NK-92 (cell line): ENCODE results near the gene USP38.
"Not testable (repeated sequence)": the region's sequence is repeated elsewhere in the genome, so short reads cannot be mapped to it uniquely, and the experiment has no call there.

Experiments
- DNase-seq: peaks from one replicate; lab custom pipeline; 2025; ENCODE audit not compliant: unreplicated experiment; lab: John Stamatoyannopoulos, UW

USP38 gene

GRCh38 chr4:143262838-143263237 is 78.1 kb downstream of the USP38 start:
- DNase-seq = no peak

- DNase-seq = not testable (repeated sequence)
Observed at GRCh38 chr4:143267690-143268089, 83.0 kb downstream of the USP38 start.

DNA sequence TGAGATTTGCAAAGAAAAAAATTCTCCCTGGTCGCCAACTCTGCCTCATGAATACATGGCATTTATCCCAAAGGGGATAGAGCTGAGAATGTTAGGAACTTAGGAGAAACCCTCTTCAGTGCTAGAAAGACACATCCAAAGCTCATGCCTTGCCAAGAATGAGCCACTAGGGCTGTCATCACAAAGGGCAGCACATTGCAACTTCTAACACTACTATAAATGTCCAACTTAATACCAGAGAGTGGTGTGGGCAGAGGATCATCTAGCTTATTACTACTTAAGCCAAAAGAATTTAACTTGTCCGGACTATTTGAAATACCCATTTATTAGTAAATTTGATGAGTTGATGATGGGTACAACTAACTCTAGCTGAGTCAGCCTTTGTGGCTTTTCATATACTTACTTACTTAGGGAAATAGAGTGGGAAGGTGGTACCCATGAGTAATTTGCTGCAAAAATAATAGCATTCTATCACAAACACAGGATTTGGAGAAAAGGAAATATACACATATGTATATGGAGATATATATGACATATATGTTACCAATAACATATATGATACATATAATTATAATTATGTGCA is 85.6 kb downstream of the USP38 start:
- DNase-seq = no peak
